OCI-LY1 (cell line): ENCODE results near the gene ZMYM5.
"Not testable (repeated sequence)": the region's sequence is repeated elsewhere in the genome, so short reads cannot be mapped to it uniquely, and the experiment has no call there.

Source experiments
- H2AFZ ChIP-seq: fragments of 200-600 bp; sonication (generic), shearing (Covaris generic); 2 replicates; pipeline ENCODE4 v1.6.0; 2014; ENCODE audit warnings: antibody characterized with exemption, mild to moderate bottlenecking, low read length
- H3F3A ChIP-seq: fragments of 200-600 bp; sonication (generic), shearing (Covaris generic); 2 replicates; pipeline ENCODE4 v1.6.0; 2014; ENCODE audit warnings: mild to moderate bottlenecking, antibody characterized with exemption, low read length, moderate library complexity; ENCODE audit not compliant: insufficient read depth
- H3K27ac ChIP-seq: fragments of 200-600 bp; sonication (generic); 2 replicates; pipeline ENCODE4 v1.5.1; 2014; ENCODE audit warnings: low read length, mixed run types, mild to moderate bottlenecking, low read depth; ENCODE audit not compliant: poor library complexity, severe bottlenecking
- H3K27me3 ChIP-seq: fragments of 200-600 bp; sonication (generic); 2 replicates; pipeline ENCODE4 v1.6.0; 2014; ENCODE audit warnings: antibody characterized with exemption, mild to moderate bottlenecking, low read length, moderate library complexity; ENCODE audit not compliant: insufficient read depth
- H3K36me3 ChIP-seq: fragments of 200-600 bp; sonication (generic); 2 replicates; pipeline ENCODE4 v1.6.1; 2014; ENCODE audit warnings: mild to moderate bottlenecking, antibody characterized with exemption, low read length, moderate library complexity, mixed read lengths; ENCODE audit not compliant: insufficient read depth
- H3K4me1 ChIP-seq: fragments of 200-600 bp; sonication (generic); 2 replicates; pipeline ENCODE4 v1.5.1; 2014; ENCODE audit warnings: mild to moderate bottlenecking, low read length, moderate library complexity; ENCODE audit not compliant: insufficient read depth, severe bottlenecking
- H3K4me2 ChIP-seq: fragments of 200-600 bp; sonication (generic), shearing (Covaris generic); 2 replicates; pipeline ENCODE4 v1.6.1; 2014; ENCODE audit warnings: low read length
- H3K4me3 ChIP-seq: fragments of 200-600 bp; sonication (generic); 2 replicates; pipeline ENCODE4 v1.5.1; 2014; ENCODE audit warnings: low read length, low read depth, mild to moderate bottlenecking, mixed read lengths; ENCODE audit not compliant: poor library complexity, severe bottlenecking
- H3K79me2 ChIP-seq: fragments of 200-600 bp; shearing (Covaris generic); 2 replicates; pipeline ENCODE4 v1.6.1; 2016; ENCODE audit warnings: mixed run types, low read length, mixed read lengths; ENCODE audit not compliant: insufficient read depth
- H3K9ac ChIP-seq: fragments of 200-600 bp; sonication (generic), shearing (Covaris generic); 2 replicates; pipeline ENCODE4 v1.6.1; 2014; ENCODE audit warnings: mild to moderate bottlenecking, low read length, mixed read lengths
- H3K9me2 ChIP-seq: fragments of 200-600 bp; sonication (generic), shearing (Covaris generic); 2 replicates; pipeline ENCODE4 v1.6.1; 2014; ENCODE audit warnings: low read depth, mild to moderate bottlenecking, low read length, mixed read lengths
- H3K9me3 ChIP-seq: fragments of 200-600 bp; shearing (Covaris generic); 2 replicates; pipeline ENCODE4 v1.6.1; 2014; ENCODE audit warnings: low read length, mixed read lengths
- H4K20me1 ChIP-seq: fragments of 200-600 bp; sonication (generic), shearing (Covaris generic); 2 replicates; pipeline ENCODE4 v1.6.0; 2016; ENCODE audit warnings: mild to moderate bottlenecking, low read length; ENCODE audit not compliant: insufficient read depth
- EZH2 ChIP-seq: fragments of 200-600 bp; sonication (generic), shearing (Covaris generic); IDR thresholded peaks from 2 replicates; pipeline ENCODE4 v1.8.0; 2017; ENCODE audit warnings: borderline replicate concordance, mixed run types, mild to moderate bottlenecking, antibody characterized with exemption, low read length, moderate library complexity, mixed read lengths
- TF ChIP-seq, protein P1 (sequence below): fragments of 200-600 bp; sonication (generic), shearing (Covaris generic); IDR thresholded peaks from 2 replicates; pipeline ENCODE4 v1.5.1; 2017; ENCODE audit warnings: mild to moderate bottlenecking, antibody characterized with exemption, low read length, moderate library complexity, mixed read lengths

Gene ZMYM5

GRCh38 chr13:19861762-19862161 is 1.7 kb downstream of the ZMYM5 start:
- H3K27ac ChIP-seq = peak overlapping the region; percentile 71

GRCh38 chr13:19860884-19861655 is 2.4 kb downstream of the ZMYM5 start:
- TF ChIP-seq, protein P1, sequence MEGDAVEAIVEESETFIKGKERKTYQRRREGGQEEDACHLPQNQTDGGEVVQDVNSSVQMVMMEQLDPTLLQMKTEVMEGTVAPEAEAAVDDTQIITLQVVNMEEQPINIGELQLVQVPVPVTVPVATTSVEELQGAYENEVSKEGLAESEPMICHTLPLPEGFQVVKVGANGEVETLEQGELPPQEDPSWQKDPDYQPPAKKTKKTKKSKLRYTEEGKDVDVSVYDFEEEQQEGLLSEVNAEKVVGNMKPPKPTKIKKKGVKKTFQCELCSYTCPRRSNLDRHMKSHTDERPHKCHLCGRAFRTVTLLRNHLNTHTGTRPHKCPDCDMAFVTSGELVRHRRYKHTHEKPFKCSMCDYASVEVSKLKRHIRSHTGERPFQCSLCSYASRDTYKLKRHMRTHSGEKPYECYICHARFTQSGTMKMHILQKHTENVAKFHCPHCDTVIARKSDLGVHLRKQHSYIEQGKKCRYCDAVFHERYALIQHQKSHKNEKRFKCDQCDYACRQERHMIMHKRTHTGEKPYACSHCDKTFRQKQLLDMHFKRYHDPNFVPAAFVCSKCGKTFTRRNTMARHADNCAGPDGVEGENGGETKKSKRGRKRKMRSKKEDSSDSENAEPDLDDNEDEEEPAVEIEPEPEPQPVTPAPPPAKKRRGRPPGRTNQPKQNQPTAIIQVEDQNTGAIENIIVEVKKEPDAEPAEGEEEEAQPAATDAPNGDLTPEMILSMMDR = no peak
- TF ChIP-seq EZH2 = no peak
- H3F3A ChIP-seq = no peaks in the 10 kb centered on the region
- no peaks in the 10 kb centered on the region for H3K27me3 ChIP-seq
- H3K36me3 ChIP-seq = peaks cover 39% of the 10 kb centered on the region
- no peaks in the 10 kb centered on the region for H3K9me3 ChIP-seq
- H3K4me3 ChIP-seq = peak overlapping the region; percentile 84
- peaks cover 29% of the 10 kb centered on the region for H3K79me2 ChIP-seq
- H3K9me2 ChIP-seq = no peaks in the 10 kb centered on the region
- peak overlapping the region; percentile 88; the same call in 1 of the 2 replicates for H3K9ac ChIP-seq
- H3K4me1 ChIP-seq = peaks cover 23% of the 10 kb centered on the region
- no peak overlapping the region for H2AFZ ChIP-seq
- no peaks in the 10 kb centered on the region for H4K20me1 ChIP-seq
- H3K27ac ChIP-seq = peak overlapping the region; percentile 71
- peak overlapping the region; percentile 75 for H3K4me2 ChIP-seq

More at GRCh38 chr13:19861762-19862161, 1.7 kb downstream of the ZMYM5 start:
- Histone ChIP-seq H3K4me2 (peak overlapping the region; percentile 75), H3K36me3 (peaks cover 32% of the 10 kb centered on the region), H3K27me3 (no peaks in the 10 kb centered on the region), H4K20me1 (no peaks in the 10 kb centered on the region), H3K4me3 (peak overlapping the region; percentile 84), H3K79me2 (peaks cover 29% of the 10 kb centered on the region), H3K9me2 (no peaks in the 10 kb centered on the region), H3F3A (no peaks in the 10 kb centered on the region), H3K9ac (peak overlapping the region; percentile 88), H2AFZ (no peak overlapping the region), H3K4me1 (peaks cover 23% of the 10 kb centered on the region), H3K9me3 (no peaks in the 10 kb centered on the region)
- TF ChIP-seq, protein P1 = no peak
- no peak for TF ChIP-seq EZH2

- peaks cover 60% of the 10 kb centered on the region for H3K36me3 ChIP-seq
- H3K4me3 ChIP-seq, H3K27me3 ChIP-seq, H3K9me2 ChIP-seq, H3K9ac ChIP-seq, H2AFZ ChIP-seq, H3K9me3 ChIP-seq, H3K27ac ChIP-seq, H3F3A ChIP-seq, H3K4me2 ChIP-seq, H4K20me1 ChIP-seq: not testable (repeated sequence)
- peaks cover 14% of the 10 kb centered on the region for H3K4me1 ChIP-seq
- H3K79me2 ChIP-seq = peaks cover 36% of the 10 kb centered on the region
These were observed 5.8 kb downstream of the ZMYM5 start for GRCh38 chr13:19857637-19858036.

GRCh38 chr13:19852766-19853165 is 10.7 kb downstream of the ZMYM5 start:
- no peaks in the 10 kb centered on the region for H3K9me3 ChIP-seq
- TF ChIP-seq EZH2 = no peak
- TF ChIP-seq, protein P1 = no peak

More at GRCh38 chr13:19852766-19853165, 10.7 kb downstream of the ZMYM5 start:
- Histone ChIP-seq H3K9me2 (no peaks in the 10 kb centered on the region), H3K27me3 (no peaks in the 10 kb centered on the region), H3K36me3 (peaks cover 69% of the 10 kb centered on the region), H3K79me2 (peaks cover 17% of the 10 kb centered on the region), H2AFZ (no peak overlapping the region), H3F3A (no peaks in the 10 kb centered on the region; the same call in 1 of the 2 replicates), H3K4me1 (no peaks in the 10 kb centered on the region), H3K27ac (no peak overlapping the region), H3K4me3 (no peak overlapping the region), H4K20me1 (no peaks in the 10 kb centered on the region), H3K4me2 (no peak overlapping the region), H3K9ac (no peak overlapping the region)
